ENCODE data around the gene PPARD.

DNA sequence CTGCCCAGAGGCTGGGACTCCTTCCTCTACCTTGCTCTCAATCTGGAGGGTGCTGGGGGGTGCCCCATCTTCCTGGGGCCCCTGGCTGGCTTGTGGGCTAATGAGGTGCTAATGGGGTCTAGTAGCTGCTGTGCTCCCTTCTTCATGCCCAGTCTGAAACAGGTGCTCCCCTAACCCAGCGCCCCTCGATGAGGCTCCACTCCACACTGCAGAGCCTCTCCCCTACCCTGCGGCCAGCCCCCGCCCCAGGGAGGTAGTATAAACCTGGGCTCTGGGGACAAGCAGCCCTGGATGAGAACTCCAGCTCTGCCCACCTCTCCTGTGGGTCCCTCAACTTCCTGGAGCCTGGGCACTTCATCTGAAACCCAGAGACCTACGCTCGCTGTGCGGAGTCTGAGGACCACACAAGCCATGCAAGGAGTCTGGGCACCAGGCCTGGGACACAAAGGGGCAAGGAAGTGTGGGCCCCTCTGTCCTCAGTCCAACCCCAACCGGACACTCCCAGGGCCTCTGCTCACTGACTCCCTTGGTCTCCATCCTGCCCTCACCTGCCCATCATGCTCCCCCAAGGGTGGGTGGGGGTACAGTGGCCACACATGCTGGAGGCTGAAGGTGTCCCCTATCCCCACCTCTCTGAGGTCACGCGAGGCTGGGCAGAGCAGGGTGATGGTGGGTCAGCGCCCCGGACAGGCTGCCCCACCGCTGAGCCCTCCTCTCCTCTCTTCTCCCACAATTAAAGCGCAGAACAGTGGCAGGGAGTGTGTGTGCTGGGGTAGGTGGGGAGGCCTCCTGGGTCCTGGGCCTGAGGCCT lies 132.0 kb downstream of the PPARD start:
- TF ChIP-seq CTCF (conservative IDR thresholded peaks at IDR 0.05 in 1 of 2, IDR thresholded peaks at IDR 0.05 in 1 of 2; ENCODE audit: low read depth in 1 of 2, low read length in 2 of 2) (no peak), EZH2 (IDR thresholded peaks at IDR 0.05; ENCODE audit: low read length, missing control alignments) (no peak)
